Spleen (tissue), 11 donors: ENCODE measurements around the gene FADS6. TPM values are rescaled to one million over a fixed set of nuclear protein-coding genes. Genes with fewer than 3 reads are reported as not detected.

Source experiments
- DNase-seq: peaks from one replicate; pipeline ENCODE4 v3.0.0-alpha.2; 2020
- H3K27ac ChIP-seq, 8 donors: fragments of 200-600 bp; sonication (generic) in 7 of 8; 1 replicate in 4 of 8; 2 replicates in 4 of 8; pipeline versions ENCODE4 v1.5.0 to v1.8.0; 2016 to 2021; ENCODE audit warnings: inconsistent platforms in 4 of 8, mild to moderate bottlenecking in 4 of 8, moderate library complexity in 1 of 8
- H3K27me3 ChIP-seq, 7 donors: fragments of 200-600 bp; sonication (generic) in 6 of 7; replicated peaks in 1 of 7; 1 replicate in 4 of 7; 2 replicates in 3 of 7; pipeline versions ENCODE4 v1.5.0 to v1.8.0; 2016 to 2021; ENCODE audit warnings: inconsistent platforms in 3 of 7, mild to moderate bottlenecking in 1 of 7
- H3K36me3 ChIP-seq, 6 donors: fragments of 200-600 bp; sonication (generic) in 5 of 6; 1 replicate in 4 of 6; 2 replicates in 2 of 6; pipeline versions ENCODE4 v1.5.0 to v1.8.0; 2016 to 2021; ENCODE audit warnings: inconsistent platforms in 2 of 6
- H3K4me1 ChIP-seq, 6 donors: fragments of 200-600 bp; sonication (generic) in 5 of 6; 1 replicate in 3 of 6; 2 replicates in 3 of 6; pipeline versions ENCODE4 v1.5.0 to v1.8.0; 2016 to 2021; ENCODE audit warnings: inconsistent platforms in 3 of 6
- H3K4me3 ChIP-seq, 8 donors: fragments of 200-600 bp; sonication (generic) in 7 of 8; 1 replicate in 4 of 8; 2 replicates in 4 of 8; pipeline versions ENCODE4 v1.5.0 to v1.8.0; 2016 to 2021; ENCODE audit warnings: inconsistent platforms in 4 of 8, mild to moderate bottlenecking in 4 of 8, moderate library complexity in 2 of 8
- H3K9me3 ChIP-seq, 8 donors: fragments of 200-600 bp; sonication (generic) in 7 of 8; 1 replicate in 4 of 8; 2 replicates in 4 of 8; pipeline versions ENCODE4 v1.5.0 to v1.8.0; 2016 to 2021; ENCODE audit warnings: inconsistent platforms in 4 of 8
- CTCF ChIP-seq, 11 experiments: fragments of 200-600 bp in 7 of 11; fragments of 450-650 bp in 4 of 11; sonication (generic) in 4 of 11; IDR thresholded peaks in 8 of 11; conservative IDR thresholded peaks in 3 of 11; 1 replicate in 7 of 11; 2 replicates in 4 of 11; pipeline versions ENCODE4 v1.4.0 to v1.8.0; 2016 to 2021; ENCODE audit warnings: antibody characterized with exemption in 11 of 11, inconsistent platforms in 4 of 11, mild to moderate bottlenecking in 1 of 11
- POLR2A ChIP-seq, 3 donors: fragments of 450-650 bp; IDR thresholded peaks; one replicate each; pipeline ENCODE4 v1.5.1; 2017; ENCODE audit warnings: antibody characterized with exemption in 3 of 3, mild to moderate bottlenecking in 1 of 3
- POLR2AphosphoS5 ChIP-seq, 3 donors: sonication (generic); formaldehyde crosslinking; IDR thresholded peaks; one replicate each; pipeline ENCODE4 v1.5.1; 2017; ENCODE audit warnings: antibody characterized with exemption in 3 of 3
- WGBS, 5 donors: extraction: QIAGEN DNeasy Blood & Tissue Kit in 3 of 5; methylation state at CpG; one replicate each; pipeline versions ENCODE4 v1.1.5 to v1.1.7; 2013 to 2018; 5-methylcytosine and 5-hydroxymethylcytosine counted together
- intact Hi-C: fragments of 100-400 bp; cut with DNase I; formaldehyde crosslinking; loops from one replicate; pipeline ENCODE4 v1.15.0; 2023; ENCODE audit warnings: low total_unique reads
- polyA plus RNA-seq, 3 donors: library from polyadenylated mRNA; stranded (reverse); fragments of 200-250 nt; gene quantifications; one replicate each; pipeline ENCODE4 v1.2.1, GENCODE V29; 2013
- total RNA-seq, 7 donors: library from RNA; depleted of rRNA in 3 of 7; stranded (reverse); fragments of >200 nt in 3 of 7; fragmentation: NEBNext Ultra II Directional in 4 of 7; extraction: Animal tissue kit (Norgen Biotek cat#: 25700) in 4 of 7; gene quantifications; one replicate each; pipeline versions ENCODE4 v1.1.0 to v1.2.1, GENCODE V29; 2016 to 2021
- donor health status: healthy with polysubstance abuse.
- donor health status: DM: no; HTN: no; CAD: no; lungs with moderate emphysema.
- donor health status: DM: no; HTN: no; CAD: no.
- donor health status: Bipolar disorder and iron deficiency.
- donor health status: healthy.
- donor health status: DM: no; HTN: no; CAD: no.
- donor health status: DM: yes; HTN: yes; CAD: no.

FADS6 gene
- total and polyA plus RNA-seq, 10 donors = 0.13 to 8.8 (median 3.3) TPM

GRCh38 chr17:74925242-74925641 lies 31.8 kb upstream of the FADS6 start:
- H3K27me3 ChIP-seq = peaks cover 5 to 95% (median 64%) of the 10 kb centered on the region in 7 donors
- WGBS, 5 donors = 63 to 79% (median 77%) methylated on average over 3 of the region's 3 CpGs
- peaks cover 15 to 26% (median 24%) of the 10 kb centered on the region in 6 donors for H3K4me1 ChIP-seq
- no peak overlapping the region for H3K4me3 ChIP-seq
- intact Hi-C loops = no loop called here
- no peak for DNase-seq
- TF ChIP-seq CTCF (IDR thresholded peaks at IDR 0.05 in 8 of 11, conservative IDR thresholded peaks at IDR 0.05 in 3 of 11) = no peak
- no peak for TF ChIP-seq POLR2A (IDR thresholded peaks at IDR 0.05)
- no peak for TF ChIP-seq POLR2AphosphoS5 (IDR thresholded peaks at IDR 0.05)
- no peak overlapping the region for H3K27ac ChIP-seq
- H3K36me3 ChIP-seq = no peaks in the 10 kb centered on the region
- no peaks in the 10 kb centered on the region for H3K9me3 ChIP-seq

GRCh38 chr17:74924250-74924948 lies 31.0 kb upstream of the FADS6 start, which contains the start of gene OTOP2:
Gene OTOP2, plus strand, starts transcription at chr17:74924273. Its CDS starts 360 bp downstream, at chr17:74924633.
- H3K4me3 ChIP-seq = peak within 1 kb of the TSS in 6 of 8 donors; percentile 21 to 67 (median 29)

GRCh38 chr17:74923538-74924249 lies 30.3 kb upstream of the FADS6 start:
- peaks cover 15 to 32% (median 24%) of the 10 kb centered on the region in 6 donors for H3K4me1 ChIP-seq
- H3K36me3 ChIP-seq = no peaks in the 10 kb centered on the region
- 2 to 4% (median 3%) methylated on average over 25 to 59 of the region's 59 CpGs for WGBS, 5 donors
- intact Hi-C loops = no loop called here
- no peaks in the 10 kb centered on the region for H3K9me3 ChIP-seq
- peak; percentile 94 for DNase-seq
- H3K27me3 ChIP-seq = peaks cover 5 to 97% (median 75%) of the 10 kb centered on the region in 7 donors
- TF ChIP-seq POLR2A (IDR thresholded peaks at IDR 0.05) (no peak), CTCF (IDR thresholded peaks at IDR 0.05 in 8 of 11, conservative IDR thresholded peaks at IDR 0.05 in 3 of 11) (peak; percentile 48 to 95 (median 81)), POLR2AphosphoS5 (IDR thresholded peaks at IDR 0.05) (peak in 1 of 3 donors; percentile 57)
- H3K27ac ChIP-seq = no peak overlapping the region
- H3K4me3 ChIP-seq = peak overlapping the region in 6 of 8 donors; percentile 21 to 67 (median 29)

More at GRCh38 chr17:74924250-74924948, 31.0 kb upstream of the FADS6 start, which contains the start of gene OTOP2:
- DNase-seq = peak; percentile 80
- Histone ChIP-seq H3K36me3 (no peaks in the 10 kb centered on the region), H3K27me3 (peaks cover 5 to 95% (median 73%) of the 10 kb centered on the region in 7 donors), H3K4me1 (peaks cover 15 to 30% (median 24%) of the 10 kb centered on the region in 6 donors), H3K27ac (no peak within 1 kb of the TSS), H3K9me3 (no peaks in the 10 kb centered on the region)
- TF ChIP-seq CTCF (IDR thresholded peaks at IDR 0.05 in 8 of 11, conservative IDR thresholded peaks at IDR 0.05 in 3 of 11) (no peak), POLR2AphosphoS5 (IDR thresholded peaks at IDR 0.05) (no peak), POLR2A (IDR thresholded peaks at IDR 0.05) (no peak)
- intact Hi-C loops = no loop called here
- WGBS, 5 donors = 3 to 6% (median 4%) methylated on average over 27 to 54 of the region's 54 CpGs
